GM20431 (cell line): Measurements from ENCODE around the gene RTCA.
"Not testable (repeated sequence)": the region's sequence is repeated elsewhere in the genome, so short reads cannot be mapped to it uniquely, and the experiment has no call there.

Experiments used
- in situ Hi-C: fragments of 300-500 bp; cut with MseI, MboI; formaldehyde crosslinking; loops from one replicate; pipeline ENCODE4 v1.15.0; 2020; ENCODE audit warnings: low sequenced_read_pairs; ENCODE audit not compliant: unreplicated experiment

RTCA gene

GRCh38 chr1:100339735-100340134 lies 73.7 kb downstream of the RTCA start:
- in situ Hi-C loops, result not testable (repeated sequence)

- in situ Hi-C loops, result no loop called here
Observed at GRCh38 chr1:100340494-100340893, 74.5 kb downstream of the RTCA start.

DNA sequence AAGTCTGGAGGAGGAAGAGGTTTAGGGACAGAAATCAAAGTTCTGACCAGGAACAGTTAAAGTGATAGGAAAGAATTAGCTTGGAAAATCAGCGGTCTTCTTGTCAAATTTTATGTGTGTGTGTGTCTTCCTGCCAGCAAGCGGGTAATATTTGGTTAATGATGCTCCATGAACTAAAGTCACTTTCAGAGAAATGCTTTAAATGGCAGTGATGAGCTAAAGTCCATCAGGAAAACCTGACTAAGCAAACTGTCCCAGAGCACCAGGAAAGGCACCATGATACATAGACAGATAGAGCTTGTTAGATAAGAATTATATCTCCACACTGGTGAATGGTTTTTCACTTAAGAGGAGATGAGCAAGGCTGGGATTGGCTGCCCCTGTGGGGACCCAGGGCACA lies 76.3 kb downstream of the RTCA start:
- in situ Hi-C loops, result no loop called here
